H1 (cell line): ENCODE measurements around the gene CALHM3. TPM values are rescaled to one million over a fixed set of nuclear protein-coding genes. Genes with fewer than 3 reads are reported as not detected.

ENCODE experiments used
- CHD7 ChIP-seq: fragments of 300-600 bp; sonication (generic); IDR thresholded peaks from 2 replicates; pipeline ENCODE4 v1.7.1; 2012; ENCODE audit warnings: low read length, moderate library complexity, mild to moderate bottlenecking, inconsistent platforms; ENCODE audit not compliant: insufficient replicate concordance
- NRF1 ChIP-seq: IDR thresholded peaks from 2 replicates; pipeline ENCODE4 v1.6.1; 2011; ENCODE audit warnings: mild to moderate bottlenecking, low read depth, low read length, improper control_type of control experiment
- SIX5 ChIP-seq: IDR thresholded peaks from 2 replicates; pipeline ENCODE4 v1.6.1; 2011; ENCODE audit warnings: mild to moderate bottlenecking, low read depth, low read length
- polyA plus RNA-seq, 7 experiments: library from polyadenylated mRNA; depleted of rRNA in 3 of 7; stranded (reverse) in 5 of 7; unstranded in 2 of 7; fragments of >200 nt in 5 of 7; fragments of 200-250 nt in 2 of 7; gene quantifications; 1 replicate in 5 of 7; 2 replicates in 1 of 7; 4 replicates in 1 of 7; pipeline versions ENCODE4 v1.2.1 to v1.2.3, GENCODE V29; 2011 to 2013; ENCODE audit warnings: missing spikeins in 2 of 7, mixed read lengths in 2 of 7
- total RNA-seq: library from RNA; stranded (reverse); fragmentation: NEBNext Ultra II Directional; extraction: Animal tissue kit (Norgen Biotek cat#: 25700); gene quantifications from 2 replicates; pipeline ENCODE4 v1.2.1, GENCODE V29; 2021

The CALHM3 gene
- total and polyA plus RNA-seq, 2 of the 8 experiments (the other 6 are each of a cell fraction or from before 2014, with no cell fraction given): 0.17 to 0.60 TPM

- TF ChIP-seq SIX5 (no peak), CHD7 (no peak), NRF1 (no peak)
These were observed 1.5 kb upstream of the CALHM3 start (continued) for GRCh38 chr10:103480521-103480920.
